GM19035 (cell line): ENCODE measurements around the gene APOL3.
"Not testable (repeated sequence)": the region's sequence is repeated elsewhere in the genome, so short reads cannot be mapped to it uniquely, and the experiment has no call there.

Experiments
- ATAC-seq: cut with Tn5 transposase; IDR thresholded peaks from one replicate; pipeline ENCODE4 v1.9.1; 2021; ENCODE audit not compliant: unreplicated experiment

Gene APOL3

DNA sequence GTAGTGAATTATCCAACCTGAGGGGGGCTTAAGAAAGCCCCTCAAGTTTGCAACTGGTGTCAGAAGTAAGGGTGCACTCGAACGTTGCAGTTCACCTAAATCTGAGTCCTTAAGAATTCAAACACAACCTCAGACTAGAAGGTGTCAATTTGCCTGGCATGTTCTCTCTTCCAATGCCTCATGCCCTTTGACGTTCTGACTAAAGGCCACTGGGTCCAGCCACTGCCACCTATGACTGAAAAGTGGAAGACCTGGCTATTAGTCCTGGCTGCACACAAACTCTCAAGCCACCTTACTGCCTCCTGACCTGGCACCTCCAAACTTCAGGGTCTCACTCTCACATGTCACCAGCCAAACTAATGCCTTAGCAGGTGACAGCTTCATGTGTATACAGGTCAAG, 33.0 kb upstream of the APOL3 start:
- ATAC-seq: no peak

DNA sequence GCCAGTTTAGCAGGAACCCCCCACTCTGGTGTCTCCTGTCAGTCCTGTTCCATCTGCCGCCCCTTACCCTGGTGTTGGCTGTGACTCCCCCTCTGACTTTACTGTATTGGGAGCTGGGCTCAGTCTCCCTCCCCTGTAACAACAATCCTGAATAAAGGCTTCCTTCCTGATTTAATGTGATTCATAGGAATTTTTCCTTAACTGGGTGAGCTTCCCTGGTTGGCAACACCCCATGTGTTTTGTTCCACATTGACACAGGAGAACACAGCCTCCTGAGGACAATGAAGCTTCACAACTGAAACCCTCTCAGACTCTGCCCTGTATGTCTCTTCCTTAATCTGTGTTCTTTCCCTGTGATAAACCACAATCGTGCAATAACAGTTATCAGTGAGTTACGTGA, 32.6 kb upstream of the APOL3 start:
- no peak for ATAC-seq

DNA sequence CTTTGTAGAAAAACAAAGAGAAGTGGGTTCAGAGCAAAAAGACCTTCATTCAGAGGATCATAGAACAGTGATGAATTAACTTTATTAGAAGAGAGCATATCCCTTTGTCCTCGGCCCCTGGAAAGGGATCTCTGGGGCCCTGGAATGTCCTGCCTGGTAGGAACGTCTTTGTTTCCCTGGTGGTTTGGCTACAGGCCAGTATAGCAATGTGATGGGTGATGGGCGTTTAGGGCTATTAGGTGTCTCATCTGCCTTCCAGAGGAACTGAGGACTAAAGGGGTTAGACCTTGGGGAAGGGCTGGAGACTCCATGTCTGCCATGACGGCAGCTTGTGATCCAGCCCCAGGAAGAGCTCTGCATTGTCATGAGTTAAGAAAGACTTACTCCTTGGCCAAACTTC, 32.0 kb upstream of the APOL3 start:
- ATAC-seq: no peak

DNA sequence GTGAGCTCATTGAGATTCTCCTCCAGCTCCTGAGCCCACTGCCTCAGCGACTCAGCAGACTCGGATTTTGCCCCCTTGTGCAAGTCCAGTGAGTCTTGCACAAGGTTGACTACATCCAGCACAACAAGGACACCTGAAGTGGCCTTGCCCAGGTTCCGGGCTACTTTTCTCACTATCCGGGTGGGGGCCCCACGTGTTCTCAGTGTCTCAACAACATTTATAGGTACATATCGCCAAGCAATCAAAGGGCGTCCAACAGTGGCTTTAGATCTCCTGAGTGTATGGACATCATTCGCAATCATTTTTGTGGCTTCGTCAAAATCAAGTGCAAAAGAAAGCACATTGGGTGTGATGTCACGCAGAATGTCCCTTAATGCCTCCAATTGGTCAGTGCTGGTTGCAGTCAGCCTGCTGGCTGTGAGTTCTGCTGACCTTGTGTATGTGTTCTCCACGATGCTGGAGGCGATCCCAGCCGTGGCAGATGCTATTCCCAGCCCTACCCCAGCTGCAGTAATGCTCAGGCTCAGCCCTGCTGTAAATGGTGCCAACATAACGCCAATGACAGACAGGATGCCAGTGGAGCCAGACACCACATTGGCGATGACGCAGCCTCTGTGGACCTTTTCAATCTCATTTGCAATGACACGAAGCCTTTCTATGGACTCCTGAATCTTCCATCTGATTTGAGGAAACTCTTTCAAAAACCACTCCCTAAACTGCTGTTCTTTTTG, 30.7 kb upstream of the APOL3 start:
- no peak for ATAC-seq

DNA sequence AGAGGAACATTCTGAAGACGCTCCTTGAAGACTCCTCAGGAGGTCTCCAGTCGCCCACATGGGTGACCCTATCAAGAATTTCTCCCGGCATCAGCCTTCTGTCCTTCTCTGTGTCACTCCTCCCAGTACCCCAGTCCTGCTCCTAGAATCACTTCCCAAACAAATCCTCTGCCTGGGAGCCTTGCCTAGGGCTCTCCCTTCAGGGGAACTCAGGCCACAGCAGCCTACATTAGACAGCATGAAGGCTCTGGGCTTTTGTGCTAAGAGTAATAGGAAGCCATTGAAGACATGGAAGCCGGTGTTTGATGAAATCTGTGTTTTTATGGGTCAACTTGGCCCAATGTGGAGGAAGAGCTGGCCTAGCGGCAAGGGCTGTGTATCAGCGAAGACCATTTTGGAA, 27.3 kb upstream of the APOL3 start:
- ATAC-seq: not testable (repeated sequence)

DNA sequence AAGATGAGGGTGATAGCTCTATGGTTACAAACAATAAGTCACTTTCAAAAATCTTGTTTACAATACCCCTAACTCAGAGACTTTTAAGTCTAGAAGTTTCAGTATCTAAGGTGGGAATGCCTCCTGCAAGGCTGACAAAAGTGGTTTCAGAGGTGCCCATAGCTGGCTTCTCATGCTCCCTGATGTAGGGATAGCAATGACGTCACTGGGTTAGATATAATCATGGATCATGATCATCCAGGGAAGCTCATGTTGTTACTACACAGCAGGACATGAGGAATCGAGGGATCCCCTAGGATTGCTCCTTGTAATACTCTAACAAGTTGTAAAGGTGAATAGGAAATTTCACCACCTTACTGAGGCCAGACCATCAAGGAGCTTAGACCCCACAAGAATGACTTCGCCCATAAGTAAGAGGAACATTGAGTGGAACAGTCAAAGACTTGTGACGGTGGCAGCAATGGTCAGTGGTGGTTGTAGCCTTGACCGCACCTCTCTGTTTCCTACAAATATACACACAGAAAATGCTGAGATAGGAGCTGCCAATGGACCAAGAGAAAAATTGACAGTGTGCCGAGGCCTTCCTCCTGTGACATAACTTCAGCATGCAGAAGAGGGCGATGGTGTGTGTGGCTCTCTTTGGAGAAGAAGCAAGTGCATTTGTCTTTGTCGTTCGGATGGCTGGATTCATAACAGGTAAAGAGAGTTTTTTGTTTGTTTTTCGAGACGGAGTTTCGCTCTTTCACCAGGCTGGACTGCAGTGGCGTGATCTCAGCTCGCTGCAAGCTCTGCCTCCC, 25.5 kb upstream of the APOL3 start:
- ATAC-seq: no peak

DNA sequence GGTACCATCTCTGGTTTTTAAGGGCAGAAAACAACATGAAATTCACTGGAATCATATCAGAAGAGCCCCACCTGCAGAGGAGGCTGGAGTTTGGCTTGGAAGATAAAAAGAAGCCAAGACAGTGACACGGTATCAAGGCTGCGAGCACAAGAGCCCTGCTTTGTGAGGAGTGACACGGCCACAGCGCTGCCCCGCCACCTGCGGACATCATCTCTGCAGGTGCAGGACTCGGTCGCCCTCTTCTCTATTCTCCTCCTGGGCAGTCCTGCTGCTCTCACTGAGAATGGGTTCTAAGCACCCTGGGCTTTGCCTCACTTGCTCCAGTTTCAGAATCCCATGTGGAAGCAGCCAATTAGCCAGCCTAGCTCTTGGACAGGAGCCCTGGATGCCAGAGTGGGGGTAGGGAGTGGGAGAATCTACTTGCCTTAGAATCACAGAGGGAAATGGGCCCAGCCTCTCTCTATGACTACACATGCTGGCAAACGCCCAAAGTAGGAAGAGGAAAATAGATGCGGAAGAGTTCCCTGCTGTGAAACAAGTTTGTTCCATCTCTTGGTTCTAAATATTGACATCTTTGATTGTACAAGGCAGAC, 24.0 kb upstream of the APOL3 start:
- ATAC-seq: no peak

DNA sequence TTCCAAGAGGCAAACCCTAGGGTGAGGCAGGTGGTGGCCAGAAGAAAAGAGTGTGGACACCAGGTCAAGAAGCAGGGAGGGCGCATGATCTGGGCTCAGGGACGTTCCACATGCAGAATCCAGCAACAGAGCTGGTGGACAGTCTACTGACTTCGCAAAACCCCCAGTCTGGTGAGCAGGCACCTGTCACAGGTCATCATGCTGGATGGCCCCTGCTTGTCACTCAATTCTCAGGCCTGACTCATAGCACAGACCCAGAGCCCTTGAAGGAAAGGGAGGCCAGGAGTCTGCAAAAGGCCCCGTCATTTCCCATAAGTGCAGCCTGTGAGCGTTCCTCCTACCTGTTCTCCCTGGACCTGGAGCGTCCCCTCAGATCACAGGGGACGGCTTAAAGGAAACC, 22.9 kb upstream of the APOL3 start:
- no peak for ATAC-seq

DNA sequence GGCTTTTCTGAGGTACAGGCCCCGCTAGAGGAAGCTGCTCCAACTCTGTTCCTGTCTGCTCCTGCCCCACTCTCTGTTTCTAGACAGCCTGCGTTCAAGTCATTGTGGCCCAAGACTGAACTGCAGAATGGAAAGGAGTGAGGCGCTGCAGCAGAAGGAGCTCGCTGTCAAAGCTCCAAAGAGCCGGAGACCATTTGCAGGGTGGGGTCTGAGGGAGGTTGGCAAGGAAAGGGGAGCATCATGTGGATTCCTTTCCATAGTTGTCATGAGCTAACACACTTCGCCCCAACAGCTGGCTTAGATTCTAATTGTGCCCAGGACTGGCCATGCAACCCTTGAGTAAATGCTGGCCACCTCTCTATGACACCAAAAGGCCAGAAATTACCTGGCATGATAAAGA, 22.3 kb upstream of the APOL3 start:
- no peak for ATAC-seq

DNA sequence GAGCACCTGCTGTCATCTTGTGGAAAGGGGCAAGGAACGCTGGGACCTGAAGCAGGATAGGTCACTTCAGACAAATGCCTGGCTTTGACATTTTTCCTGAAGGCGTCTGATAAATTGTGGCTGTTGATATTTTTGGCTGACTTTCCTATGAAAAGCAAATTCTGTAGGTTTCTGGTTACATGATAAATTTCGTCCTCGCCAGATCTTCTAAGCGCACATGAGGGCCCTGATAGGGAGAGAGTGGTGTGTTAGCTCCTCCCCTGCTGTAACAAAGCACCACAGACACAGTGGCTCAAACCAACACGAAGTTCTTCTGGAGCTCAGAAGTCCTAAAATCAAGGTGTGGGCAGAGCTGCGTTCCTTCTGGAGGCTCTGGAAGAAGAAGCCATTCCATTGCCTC, 21.5 kb upstream of the APOL3 start:
- no peak for ATAC-seq

DNA sequence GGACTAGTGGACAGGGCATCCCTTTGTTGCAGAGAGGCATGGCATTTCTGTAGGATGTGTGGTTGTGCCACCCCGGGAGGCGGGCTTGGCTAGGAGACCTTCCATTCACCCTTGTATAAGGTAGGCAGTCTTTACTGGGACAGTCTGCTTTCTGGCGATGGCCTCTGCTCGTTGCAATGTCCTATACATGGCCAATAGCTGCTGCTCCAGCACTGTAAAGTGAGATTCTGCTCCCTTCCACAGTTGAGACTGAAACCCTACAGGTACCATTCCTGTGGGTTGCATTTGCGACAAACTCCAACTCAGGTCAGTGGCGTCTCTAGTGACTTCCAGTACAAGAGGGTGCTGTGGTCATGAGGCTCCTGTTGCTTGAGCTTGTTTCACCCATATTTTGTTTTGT, 20.4 kb upstream of the APOL3 start:
- no peak for ATAC-seq

DNA sequence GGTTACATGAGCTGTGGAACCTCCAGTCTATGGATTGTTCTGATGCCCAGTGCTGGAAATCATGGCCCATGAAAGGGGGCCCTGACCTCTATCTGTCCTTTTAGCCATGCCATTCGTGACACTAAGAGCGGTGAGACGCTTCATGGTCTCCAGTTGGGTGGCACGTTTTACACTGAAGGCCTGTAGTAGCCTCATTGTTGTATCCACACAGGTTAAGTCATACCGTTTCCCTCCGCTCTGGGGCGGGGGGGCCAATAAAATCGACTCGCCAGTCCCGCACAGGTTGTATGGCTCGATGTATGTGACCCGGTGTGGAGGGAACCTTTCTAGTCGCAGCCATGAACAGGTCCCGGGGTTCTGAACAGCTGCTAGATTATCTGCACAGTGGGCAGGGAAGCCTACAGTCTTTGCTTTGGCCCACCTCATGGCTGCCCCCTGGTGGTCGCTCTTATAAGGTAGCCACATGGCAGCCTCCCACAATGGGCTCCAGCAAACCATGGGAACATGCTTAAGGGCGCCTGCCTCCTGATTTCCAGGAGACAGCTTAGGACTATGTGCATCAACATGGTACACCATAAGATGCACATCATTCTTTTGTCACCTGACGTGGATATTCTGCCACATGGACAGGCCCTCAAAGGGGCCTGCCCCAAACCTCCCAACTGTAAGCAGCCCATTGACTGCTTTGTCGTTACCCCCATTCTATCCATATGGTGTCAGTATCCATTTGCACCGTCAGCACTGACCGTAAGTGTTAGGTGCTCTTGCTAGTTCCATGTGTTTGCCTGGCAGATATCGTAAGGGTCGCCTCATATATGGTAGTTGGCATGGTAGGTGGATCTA, 19.7 kb upstream of the APOL3 start:
- no peak for ATAC-seq

DNA sequence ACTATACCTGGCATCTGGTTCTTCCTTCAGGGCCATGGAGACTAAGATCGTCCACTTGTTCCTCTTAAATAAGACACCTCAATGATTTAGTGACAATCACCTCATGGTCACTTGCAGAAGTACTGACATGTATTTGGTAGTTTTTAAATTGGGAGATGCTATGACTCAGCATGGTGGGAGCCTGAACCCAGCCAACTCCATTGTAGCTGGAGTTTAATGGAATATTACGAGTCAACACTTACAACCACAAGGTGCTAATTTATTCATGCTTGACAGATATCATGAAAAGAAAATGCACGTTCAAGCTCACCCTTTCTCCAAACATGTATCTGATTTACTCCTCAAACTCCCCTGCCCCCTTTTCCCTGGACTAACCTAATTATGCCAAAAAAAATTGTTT, 16.6 kb upstream of the APOL3 start:
- no peak for ATAC-seq

DNA sequence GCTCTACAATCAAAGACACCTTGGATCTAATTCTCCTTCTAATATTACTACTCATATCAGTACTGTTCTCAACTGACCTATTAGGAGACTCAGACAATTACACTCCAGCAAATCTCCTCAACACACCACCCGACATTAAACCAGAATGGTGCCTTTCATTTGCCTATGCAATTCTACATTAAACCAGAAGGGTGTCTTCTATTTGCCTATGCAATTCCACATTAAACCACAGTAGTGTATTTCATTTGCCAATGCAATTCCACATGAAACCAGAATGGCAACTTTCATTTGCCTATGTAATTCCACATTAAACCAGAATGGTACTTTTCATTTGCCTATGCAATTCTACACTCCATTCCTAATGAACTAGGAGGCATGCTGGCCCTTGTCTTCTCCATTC, 15.3 kb upstream of the APOL3 start:
- ATAC-seq: no peak

DNA sequence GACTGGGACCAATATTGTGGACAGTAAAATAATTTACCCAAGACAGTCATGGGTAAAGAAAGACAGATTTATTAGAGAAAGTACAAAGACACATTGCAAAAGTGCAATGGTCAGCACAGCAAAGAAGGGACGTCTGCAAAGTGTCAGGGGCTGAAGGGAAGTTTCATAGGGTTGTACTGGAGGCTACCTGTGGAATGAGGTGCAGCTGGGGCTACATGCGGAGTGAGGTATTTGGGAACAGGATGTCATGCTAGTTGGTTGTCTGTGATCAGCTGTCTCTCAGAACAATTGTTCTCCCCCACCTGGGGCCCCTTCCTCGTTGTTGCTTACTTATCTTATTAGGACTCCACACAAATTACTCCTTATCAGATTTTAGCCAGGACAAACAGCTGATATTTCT, 11.4 kb upstream of the APOL3 start:
- no peak for ATAC-seq

DNA sequence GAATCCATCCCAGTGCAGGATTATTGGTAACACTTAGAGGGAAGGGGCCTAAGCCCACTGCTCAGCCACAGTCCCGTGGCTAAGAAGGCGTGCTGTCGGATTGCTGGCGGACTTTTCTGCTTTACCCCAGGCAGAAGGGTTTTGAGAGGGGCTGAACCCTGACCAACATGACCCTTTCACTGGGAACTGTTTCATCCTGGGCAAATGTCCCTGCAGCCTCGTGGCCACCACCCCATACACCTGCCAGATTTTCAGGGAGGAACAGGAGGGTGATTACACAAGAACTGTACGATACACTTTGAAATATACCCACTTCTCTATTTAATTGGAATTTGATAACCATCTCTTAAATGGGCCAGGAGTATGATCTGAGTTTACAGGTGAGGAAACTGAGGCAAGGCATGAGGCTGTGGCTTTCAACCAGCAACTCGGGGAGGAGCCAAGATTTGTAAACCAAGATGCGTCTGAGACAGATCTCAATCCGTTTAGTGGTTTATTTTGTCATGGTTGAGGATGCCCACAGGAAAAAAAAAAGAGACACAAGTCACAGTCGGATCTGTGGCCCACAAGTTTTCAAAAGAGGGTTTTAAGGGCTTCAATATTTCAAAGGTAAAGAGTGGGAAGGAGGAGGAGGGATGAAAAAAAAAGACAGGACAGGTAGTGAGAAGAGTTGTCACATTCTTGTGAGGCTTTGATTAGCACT, 6.1 kb upstream of the APOL3 start:
- no peak for ATAC-seq

DNA sequence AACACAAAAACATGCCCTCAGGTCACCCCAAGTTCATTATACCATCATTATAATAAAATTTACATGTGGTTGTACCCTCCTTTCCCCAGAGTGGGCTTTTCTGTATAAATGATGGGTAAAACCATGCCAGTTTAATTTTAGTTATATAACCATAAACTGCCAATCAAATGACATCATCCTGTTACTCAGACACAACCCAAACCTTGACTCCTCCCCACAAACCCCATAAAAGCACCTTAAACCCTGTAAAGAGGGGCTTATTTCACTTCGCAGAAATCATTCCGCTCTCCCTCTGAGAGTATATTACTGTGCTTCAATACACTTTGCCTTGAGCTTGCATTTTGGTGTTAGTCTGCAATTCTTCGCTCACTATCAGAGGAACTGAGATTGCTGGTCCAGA, 5.5 kb upstream of the APOL3 start:
- ATAC-seq: no peak

DNA sequence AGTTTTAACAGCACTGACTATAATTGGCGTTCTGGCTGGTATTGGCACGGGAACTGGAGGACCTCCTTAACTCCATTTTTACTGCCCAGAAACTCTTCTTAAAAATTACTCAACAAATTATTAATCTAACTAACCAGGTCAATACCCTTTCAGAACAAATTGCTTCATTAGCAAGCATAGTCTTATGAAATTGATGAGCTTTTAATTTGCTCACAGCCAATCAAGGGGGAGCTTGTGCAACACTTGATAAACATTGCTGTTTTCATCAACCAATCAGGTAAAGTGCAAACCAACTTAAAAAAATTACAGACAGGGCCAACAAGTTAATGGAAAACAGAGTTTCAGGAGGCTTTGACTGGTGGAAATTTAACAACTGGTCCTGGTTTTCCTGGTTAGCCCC, 4.6 kb upstream of the APOL3 start:
- no peak for ATAC-seq

DNA sequence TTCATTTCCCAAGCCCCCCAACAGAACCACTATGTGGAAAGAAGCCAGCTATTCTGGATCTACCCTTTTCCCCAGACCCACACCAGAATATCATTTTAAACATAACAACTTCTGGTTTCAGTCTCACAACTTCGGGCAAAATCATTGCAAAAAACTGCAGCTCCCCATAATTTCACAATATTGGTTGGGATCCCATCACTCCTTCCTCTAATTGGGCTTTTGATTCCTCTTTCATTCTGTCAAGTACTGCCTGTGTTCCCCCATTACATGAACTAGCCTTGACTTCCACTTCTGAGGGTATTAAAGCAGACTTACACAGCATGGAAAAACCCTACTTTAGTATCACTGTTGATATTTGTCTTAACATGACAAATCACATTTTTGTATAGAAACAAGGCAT, 4.1 kb upstream of the APOL3 start:
- no peak for ATAC-seq

DNA sequence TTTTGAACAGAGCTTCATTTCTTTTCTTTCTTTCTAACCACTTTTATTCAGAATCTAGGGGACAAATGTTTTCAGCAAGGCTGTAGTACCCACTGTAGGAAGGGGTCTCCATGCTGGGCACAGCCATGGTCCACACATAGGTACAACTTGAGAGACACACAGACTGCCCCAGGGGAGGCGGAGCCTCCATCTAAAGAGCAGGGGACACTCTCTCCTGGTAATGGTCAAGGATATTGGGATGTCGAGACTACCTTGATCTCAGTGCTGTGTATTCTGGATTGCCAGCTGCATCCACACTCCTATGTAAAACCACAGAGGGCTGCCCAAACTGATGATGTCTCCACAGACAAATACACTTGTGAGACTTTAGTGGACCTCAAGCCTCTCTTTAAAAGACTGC, 2.9 kb upstream of the APOL3 start:
- ATAC-seq: no peak
